HepG2 (cell line): Measurements from ENCODE around the gene PLOD2. TPM values are rescaled to one million over a fixed set of nuclear protein-coding genes. Genes with fewer than 3 reads are reported as not detected.

Experiments used
- ATAC-seq: fragments of 200-7000 bp; cut with Tn5 transposase; 3 replicates; pipeline ENCODE4 v1.9.1; 2020; ENCODE audit warnings: mild to moderate bottlenecking, moderate library complexity
- BruUV-seq: library from RNA; stranded (reverse); fragments of 400-500 nt; replicated peaks from 2 replicates; lab custom pipeline; 2021; lab: Mats Ljungman, UMichigan
- CTCF ChIA-PET: fragments of 300-600 bp; formaldehyde crosslinking; extraction: SDS; loops from one replicate; lab custom pipeline; 2021; ENCODE audit warnings: low total read pairs, inconsistent platforms, low intra/inter-chr PET ratio; lab: Yijun Ruan, JAX
- POLR2A ChIA-PET: fragments of 350-600 bp; sonication (Branson Sonifier 250); formaldehyde crosslinking; loops from one replicate; lab custom pipeline; 2020; ENCODE audit warnings: antibody characterized with exemption, inconsistent platforms; lab: Yijun Ruan, JAX
- DNase-seq: peaks from one replicate; pipeline ENCODE4 v3.0.0-alpha.2; 2015; ENCODE audit warnings: low spot score
- FAIRE-seq: peaks from 3 replicates; lab custom pipeline; 2011; peaks lifted over from hg19 to GRCh38; lab: Jason Lieb, UNC
- H2AFZ ChIP-seq: one replicate; pipeline ENCODE4 v1.6.1; 2011; ENCODE audit warnings: low read length, inconsistent platforms
- H3K27ac ChIP-seq: fragments of 300-600 bp; 3 replicates; pipeline ENCODE4 v1.8.0; 2011; ENCODE audit warnings: mixed run types, mild to moderate bottlenecking, mixed read lengths, low read length, inconsistent platforms; ENCODE audit not compliant: insufficient read depth; ENCODE audit errors: extremely low read length
- H3K27me3 ChIP-seq, 2 experiments: fragments of 200-600 bp in 1 of 2; 2 replicates in 1 of 2; 3 replicates in 1 of 2; pipeline versions ENCODE4 v1.6.0 to v1.8.0; 2011; ENCODE audit warnings: low read length in 2 of 2, mild to moderate bottlenecking in 2 of 2, moderate library complexity in 2 of 2, inconsistent platforms in 1 of 2; ENCODE audit not compliant: insufficient read depth in 2 of 2, control insufficient read depth in 1 of 2
- H3K36me3 ChIP-seq, 2 experiments: fragments of 200-600 bp in 1 of 2; replicated peaks in 1 of 2; 2 replicates in 1 of 2; 3 replicates in 1 of 2; pipeline versions ENCODE4 v1.5.1 to v1.8.0; 2011; ENCODE audit warnings: low read length in 2 of 2, inconsistent platforms in 1 of 2; ENCODE audit not compliant: insufficient read depth in 2 of 2, control insufficient read depth in 1 of 2
- H3K4me1 ChIP-seq: 2 replicates; pipeline ENCODE4 v1.5.1; 2012; ENCODE audit warnings: low read length, inconsistent platforms; ENCODE audit not compliant: insufficient read depth
- H3K4me2 ChIP-seq: 2 replicates; pipeline ENCODE4 v1.6.0; 2011; ENCODE audit warnings: low read depth, low read length, inconsistent platforms
- H3K4me3 ChIP-seq, 3 experiments: fragments of 200-600 bp in 1 of 3; sonication (generic), shearing (Covaris generic) in 1 of 3; replicated peaks in 1 of 3; 2 replicates each; pipeline ENCODE4 v1.5.1; 2011 to 2016; ENCODE audit warnings: low read length in 3 of 3, inconsistent platforms in 2 of 3, low read depth in 2 of 3, mild to moderate bottlenecking in 2 of 3, control low read depth in 1 of 3, mixed read lengths in 1 of 3; ENCODE audit not compliant: insufficient read depth in 1 of 3
- H3K79me2 ChIP-seq: one replicate; pipeline ENCODE4 v1.6.1; 2011; ENCODE audit warnings: low read length, inconsistent platforms; ENCODE audit not compliant: insufficient read depth
- H3K9ac ChIP-seq: 2 replicates; pipeline ENCODE4 v1.6.0; 2011; ENCODE audit warnings: mild to moderate bottlenecking, low read depth, low read length, inconsistent platforms; ENCODE audit not compliant: insufficient read depth
- H3K9me3 ChIP-seq: 2 replicates; pipeline ENCODE4 v1.5.1; 2012; ENCODE audit warnings: mild to moderate bottlenecking, low read length
- H4K20me1 ChIP-seq: 2 replicates; pipeline ENCODE4 v1.6.0; 2011; ENCODE audit warnings: inconsistent platforms, mild to moderate bottlenecking, low read length, moderate library complexity; ENCODE audit not compliant: insufficient read depth
- ESRRA ChIP-seq: sonication (generic); formaldehyde crosslinking; IDR thresholded peaks from 2 replicates; pipeline ENCODE4 v1.5.1; 2020; ENCODE audit warnings: mild to moderate bottlenecking, low read depth, missing genetic modification reagents
- IRF1 ChIP-seq: sonication (generic); formaldehyde crosslinking; IDR thresholded peaks from 2 replicates; pipeline ENCODE4 v1.4.0; 2020; ENCODE audit warnings: low read depth, mild to moderate bottlenecking, missing genetic modification reagents
- IRX3 ChIP-seq: sonication (generic); formaldehyde crosslinking; IDR thresholded peaks from 2 replicates; pipeline ENCODE4 v1.8.1; 2023; ENCODE audit warnings: mild to moderate bottlenecking, low read depth, missing genetic modification reagents, borderline replicate concordance
- NFYB ChIP-seq: sonication (generic); formaldehyde crosslinking; IDR thresholded peaks from 2 replicates; pipeline ENCODE4 v1.4.0; 2020; ENCODE audit warnings: missing genetic modification reagents
- PPARG ChIP-seq: conservative IDR thresholded peaks from 2 replicates; pipeline ENCODE4 v1.6.1; 2016; ENCODE audit warnings: missing biosample characterization, missing genetic modification reagents
- ZBTB33 ChIP-seq: sonication (generic); formaldehyde crosslinking; IDR thresholded peaks from 2 replicates; pipeline ENCODE4 v1.4.0; 2020; ENCODE audit warnings: missing genetic modification reagents
- ZC3H13 ChIP-seq: sonication (generic); formaldehyde crosslinking; IDR thresholded peaks from 2 replicates; pipeline ENCODE4 v1.8.1; 2023; ENCODE audit warnings: mild to moderate bottlenecking, missing genetic modification reagents, moderate library complexity
- ZNF230 ChIP-seq: sonication (generic); formaldehyde crosslinking; IDR thresholded peaks from 2 replicates; pipeline ENCODE4 v1.4.0; 2020; ENCODE audit warnings: mild to moderate bottlenecking, missing genetic modification reagents
- ZNF276 ChIP-seq: sonication (generic); formaldehyde crosslinking; IDR thresholded peaks from 2 replicates; pipeline ENCODE4 v1.4.0; 2020; ENCODE audit warnings: mild to moderate bottlenecking, low read depth, missing genetic modification reagents
- ZNF343 ChIP-seq: sonication (generic); formaldehyde crosslinking; IDR thresholded peaks from 2 replicates; pipeline ENCODE4 v1.4.0; 2020; ENCODE audit warnings: mild to moderate bottlenecking, missing genetic modification reagents
- ZNF431 ChIP-seq: sonication (generic); formaldehyde crosslinking; IDR thresholded peaks from 2 replicates; pipeline ENCODE4 v1.9.0; 2022; ENCODE audit warnings: missing genetic modification reagents, low read depth, mild to moderate bottlenecking, borderline replicate concordance
- ZNF607 ChIP-seq: sonication (generic); formaldehyde crosslinking; IDR thresholded peaks from 2 replicates; pipeline ENCODE4 v1.5.1; 2020; ENCODE audit warnings: missing genetic modification reagents, mild to moderate bottlenecking, borderline replicate concordance
- WGBS: methylation state at CpG from one replicate; pipeline ENCODE4 v1.1.6; 2017; ENCODE audit warnings: low lambda C conversion rate; 5-methylcytosine and 5-hydroxymethylcytosine counted together
- in situ Hi-C: cut with HindIII; loops from 2 replicates; pipeline ENCODE4 v1.10.0; 2017; ENCODE audit warnings: low pct_unique_long_range_greater_than_20kb; ENCODE audit not compliant: extremely low pct_ligation_motif_present
- intact Hi-C: fragments of 100-400 bp; cut with micrococcal nuclease; formaldehyde crosslinking; loops from one replicate; pipeline ENCODE4 v1.10.0; 2022; ENCODE audit not compliant: unreplicated experiment
- polyA plus RNA-seq, 8 experiments: library from polyadenylated mRNA; depleted of rRNA in 3 of 8; stranded (reverse) in 7 of 8; unstranded in 1 of 8; fragments of >200 nt; fragmentation: Illumina TruSeq in 4 of 8; extraction: Trizol in 4 of 8; gene quantifications; 2 replicates each; pipeline versions ENCODE4 v1.2.1 to v1.2.3, GENCODE V29; 2011 to 2016; ENCODE audit warnings: low read depth in 4 of 8, missing spikeins in 1 of 8, mixed read lengths in 1 of 8; ENCODE audit not compliant: insufficient read depth in 1 of 8
- total RNA-seq, 5 experiments: library from RNA; depleted of rRNA; stranded (reverse); fragments of >200 nt; fragmentation: Illumina TruSeq; extraction: Trizol; gene quantifications; 2 replicates each; pipeline ENCODE4 v1.2.3, GENCODE V29; 2016; ENCODE audit warnings: low read depth in 1 of 5
- TF ChIP-seq, protein P1 (sequence below): sonication (generic); formaldehyde crosslinking; IDR thresholded peaks from 2 replicates; pipeline ENCODE4 v1.5.1; 2020; ENCODE audit warnings: mild to moderate bottlenecking, missing genetic modification reagents, moderate library complexity
- TF ChIP-seq, protein P2 (sequence below): IDR thresholded peaks from 2 replicates; pipeline ENCODE4 v1.6.1; 2016; ENCODE audit warnings: low read depth, borderline replicate concordance

PLOD2 gene
- total and polyA plus RNA-seq, 2 of the 13 experiments (the other 11 are each of a cell fraction or from before 2014, with no cell fraction given), result 107 to 161 TPM

GRCh38 chr3:146181216-146181615 is 20.2 kb upstream of the PLOD2 start:
- in situ Hi-C loops (loop anchor here (25.0 kb wide), 1 partner anchor 394 kb away; no protein-coding TSS in a partner anchor), intact Hi-C loops (loop anchor here (10.0 kb wide), 1 partner anchor 464 kb away; no protein-coding TSS in a partner anchor)
- H3K9me3 ChIP-seq, result no peaks in the 10 kb centered on the region
- POLR2A ChIA-PET, result no interaction called here
- H3K36me3 ChIP-seq, result no peaks in the 10 kb centered on the region
- ATAC-seq (no peak), DNase-seq (no peak), FAIRE-seq (no peak)
- H4K20me1 ChIP-seq, result no peaks in the 10 kb centered on the region
- 62% methylated on average over 5 of the region's 5 CpGs for whole genome bisulfite sequencing
- no TSS peak for BruUV-seq
- H3K9ac ChIP-seq, result no peak overlapping the region
- CTCF ChIA-PET, result no interaction called here
- H3K79me2 ChIP-seq, result no peaks in the 10 kb centered on the region
- H2AFZ ChIP-seq, result no peak overlapping the region
- no peak overlapping the region for H3K4me2 ChIP-seq
- no peaks in the 10 kb centered on the region for H3K27me3 ChIP-seq
- no peak overlapping the region for H3K27ac ChIP-seq
- no peak overlapping the region for H3K4me3 ChIP-seq
- 0 out of 2 replicates have a peak, but pooled peaks cover 4% of the 10 kb centered on the region for H3K4me1 ChIP-seq
- no peak for TF ChIP-seq ZBTB33 (CRISPR knock-in tag)
- TF ChIP-seq, protein P1, sequence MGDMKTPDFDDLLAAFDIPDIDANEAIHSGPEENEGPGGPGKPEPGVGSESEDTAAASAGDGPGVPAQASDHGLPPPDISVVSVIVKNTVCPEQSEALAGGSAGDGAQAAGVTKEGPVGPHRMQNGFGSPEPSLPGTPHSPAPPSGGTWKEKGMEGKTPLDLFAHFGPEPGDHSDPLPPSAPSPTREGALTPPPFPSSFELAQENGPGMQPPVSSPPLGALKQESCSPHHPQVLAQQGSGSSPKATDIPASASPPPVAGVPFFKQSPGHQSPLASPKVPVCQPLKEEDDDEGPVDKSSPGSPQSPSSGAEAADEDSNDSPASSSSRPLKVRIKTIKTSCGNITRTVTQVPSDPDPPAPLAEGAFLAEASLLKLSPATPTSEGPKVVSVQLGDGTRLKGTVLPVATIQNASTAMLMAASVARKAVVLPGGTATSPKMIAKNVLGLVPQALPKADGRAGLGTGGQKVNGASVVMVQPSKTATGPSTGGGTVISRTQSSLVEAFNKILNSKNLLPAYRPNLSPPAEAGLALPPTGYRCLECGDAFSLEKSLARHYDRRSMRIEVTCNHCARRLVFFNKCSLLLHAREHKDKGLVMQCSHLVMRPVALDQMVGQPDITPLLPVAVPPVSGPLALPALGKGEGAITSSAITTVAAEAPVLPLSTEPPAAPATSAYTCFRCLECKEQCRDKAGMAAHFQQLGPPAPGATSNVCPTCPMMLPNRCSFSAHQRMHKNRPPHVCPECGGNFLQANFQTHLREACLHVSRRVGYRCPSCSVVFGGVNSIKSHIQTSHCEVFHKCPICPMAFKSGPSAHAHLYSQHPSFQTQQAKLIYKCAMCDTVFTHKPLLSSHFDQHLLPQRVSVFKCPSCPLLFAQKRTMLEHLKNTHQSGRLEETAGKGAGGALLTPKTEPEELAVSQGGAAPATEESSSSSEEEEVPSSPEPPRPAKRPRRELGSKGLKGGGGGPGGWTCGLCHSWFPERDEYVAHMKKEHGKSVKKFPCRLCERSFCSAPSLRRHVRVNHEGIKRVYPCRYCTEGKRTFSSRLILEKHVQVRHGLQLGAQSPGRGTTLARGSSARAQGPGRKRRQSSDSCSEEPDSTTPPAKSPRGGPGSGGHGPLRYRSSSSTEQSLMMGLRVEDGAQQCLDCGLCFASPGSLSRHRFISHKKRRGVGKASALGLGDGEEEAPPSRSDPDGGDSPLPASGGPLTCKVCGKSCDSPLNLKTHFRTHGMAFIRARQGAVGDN (CRISPR knock-in tag), result no peak
- TF ChIP-seq ZNF276 (CRISPR knock-in tag), result no peak
- no peak for TF ChIP-seq ZNF343 (CRISPR knock-in tag)
- TF ChIP-seq IRF1, result no peak
- no peak for TF ChIP-seq IRX3 (CRISPR knock-in tag)
- TF ChIP-seq, protein P2, sequence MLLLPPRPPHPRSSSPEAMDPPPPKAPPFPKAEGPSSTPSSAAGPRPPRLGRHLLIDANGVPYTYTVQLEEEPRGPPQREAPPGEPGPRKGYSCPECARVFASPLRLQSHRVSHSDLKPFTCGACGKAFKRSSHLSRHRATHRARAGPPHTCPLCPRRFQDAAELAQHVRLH (CRISPR knock-in tag), result no peak
- TF ChIP-seq ESRRA, result no peak
- no peak for TF ChIP-seq PPARG
- no peak for TF ChIP-seq ZNF230
- TF ChIP-seq ZNF607 (CRISPR knock-in tag), result no peak
- TF ChIP-seq NFYB, result no peak
- TF ChIP-seq ZNF431, result no peak
- no peak for TF ChIP-seq ZC3H13 (CRISPR knock-in tag)
